Measurements from ENCODE around the gene TTC19. TPM values are rescaled to one million over a fixed set of nuclear protein-coding genes. Genes with fewer than 3 reads are reported as not detected.

The TTC19 gene, protein sequence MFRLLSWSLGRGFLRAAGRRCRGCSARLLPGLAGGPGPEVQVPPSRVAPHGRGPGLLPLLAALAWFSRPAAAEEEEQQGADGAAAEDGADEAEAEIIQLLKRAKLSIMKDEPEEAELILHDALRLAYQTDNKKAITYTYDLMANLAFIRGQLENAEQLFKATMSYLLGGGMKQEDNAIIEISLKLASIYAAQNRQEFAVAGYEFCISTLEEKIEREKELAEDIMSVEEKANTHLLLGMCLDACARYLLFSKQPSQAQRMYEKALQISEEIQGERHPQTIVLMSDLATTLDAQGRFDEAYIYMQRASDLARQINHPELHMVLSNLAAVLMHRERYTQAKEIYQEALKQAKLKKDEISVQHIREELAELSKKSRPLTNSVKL
- 46.4 to 52.3 TPM (median 50.8 TPM) in 5 replicates for total RNA-seq (2022; extraction: Qiagen RNA extraction)

DNA sequence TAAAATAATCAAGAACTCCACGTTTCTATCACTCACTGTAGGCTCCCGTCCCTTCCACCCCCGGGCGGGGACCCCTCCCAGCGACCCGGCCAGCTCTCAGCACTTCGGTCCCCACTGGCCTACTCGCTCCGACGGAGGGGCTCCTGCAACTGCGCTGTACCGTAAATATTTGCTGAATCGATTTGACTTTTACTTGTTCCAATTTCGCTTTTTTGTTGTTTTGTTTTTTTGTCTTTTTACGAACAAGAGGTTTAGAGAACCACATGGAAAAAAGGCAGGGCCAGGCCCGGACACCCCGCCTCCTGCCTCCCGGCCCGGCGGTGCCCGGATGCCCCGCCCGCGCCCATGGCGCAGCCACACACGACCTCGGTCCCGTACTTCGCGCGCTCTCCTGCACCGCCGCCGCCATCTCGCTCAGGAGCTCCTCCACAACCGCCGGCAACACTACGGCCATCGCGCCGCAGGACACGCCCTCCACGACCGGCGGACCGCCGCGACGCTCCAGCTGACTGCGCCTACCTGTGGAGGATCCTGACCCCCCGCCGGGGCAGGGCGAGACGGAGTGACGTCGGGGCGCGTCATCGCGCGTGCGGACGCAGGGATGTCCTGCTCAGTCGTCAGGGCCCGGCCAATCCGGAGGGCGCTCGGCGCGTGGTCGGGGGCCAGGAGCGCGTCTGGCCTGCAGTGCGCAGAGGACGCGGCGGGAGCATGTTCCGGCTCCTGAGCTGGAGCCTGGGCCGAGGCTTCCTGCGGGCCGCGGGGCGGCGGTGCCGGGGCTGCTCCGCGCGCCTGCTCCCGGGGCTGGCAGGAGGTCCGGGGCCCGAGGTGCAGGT, at the start of gene TTC19, which contains the start of gene ZSWIM7:
TTC19 (plus strand) TSS at position 684 of the 833 bp plus-strand sequence; CDS start at position 709, 25 bp downstream.
ZSWIM7 (minus strand) TSS at position 564 of the 833 bp plus-strand sequence; CDS start at position 454, 110 bp downstream.

Other genes with a start within 250 kb of the TTC19 start
- gene ADORA2B, start 54.7 kb upstream of the TTC19 start, total RNA-seq (2022; extraction: Qiagen RNA extraction) = 11.1 to 16.5 TPM (median 14.6 TPM) in 5 replicates
- gene ZSWIM7, start 120 bp upstream of the TTC19 start, total RNA-seq (2022; extraction: Qiagen RNA extraction) = 35.2 to 50.2 TPM (median 49.9 TPM) in 5 replicates
- gene NCOR1, start 215.7 kb downstream of the TTC19 start, total RNA-seq (2022; extraction: Qiagen RNA extraction) = 62.3 to 104 TPM (median 70.0 TPM) in 5 replicates
- 16.2 to 20.2 TPM (median 18.0 TPM) in 5 replicates for gene PIGL, start 217.4 kb downstream of the TTC19 start, total RNA-seq (2022; extraction: Qiagen RNA extraction)

All from A549 treated with Hydrocortisone at 1 μM for 4 hours (cell line).